ENCODE data around the gene RALB.
"Not testable (repeated sequence)": the region's sequence is repeated elsewhere in the genome, so short reads cannot be mapped to it uniquely, and the experiment has no call there.

The RALB gene

DNA sequence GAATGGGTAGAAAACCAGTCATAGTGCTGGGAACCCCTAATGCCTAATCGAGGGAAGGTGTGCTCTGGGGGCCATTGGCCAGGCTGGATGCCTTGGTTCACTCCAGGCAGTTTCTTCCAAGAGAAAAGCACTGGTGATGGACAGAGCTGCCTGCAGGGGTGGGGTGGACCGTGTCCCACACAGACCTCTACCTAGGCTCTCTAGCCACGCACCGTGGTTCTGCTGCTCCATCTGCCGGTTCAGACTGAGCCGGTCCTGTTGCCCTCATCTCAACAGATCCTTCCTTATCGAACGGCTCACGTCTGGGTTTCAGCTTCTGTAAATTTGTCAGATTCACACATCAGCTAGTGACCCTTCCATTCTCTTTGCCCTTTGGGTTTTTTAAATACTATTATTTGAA, 46.4 kb downstream of the RALB start:
- no peak for DNase-seq

GRCh38 chr2:120299561-120299960, 46.9 kb downstream of the RALB start:
- no peak for DNase-seq

DNA sequence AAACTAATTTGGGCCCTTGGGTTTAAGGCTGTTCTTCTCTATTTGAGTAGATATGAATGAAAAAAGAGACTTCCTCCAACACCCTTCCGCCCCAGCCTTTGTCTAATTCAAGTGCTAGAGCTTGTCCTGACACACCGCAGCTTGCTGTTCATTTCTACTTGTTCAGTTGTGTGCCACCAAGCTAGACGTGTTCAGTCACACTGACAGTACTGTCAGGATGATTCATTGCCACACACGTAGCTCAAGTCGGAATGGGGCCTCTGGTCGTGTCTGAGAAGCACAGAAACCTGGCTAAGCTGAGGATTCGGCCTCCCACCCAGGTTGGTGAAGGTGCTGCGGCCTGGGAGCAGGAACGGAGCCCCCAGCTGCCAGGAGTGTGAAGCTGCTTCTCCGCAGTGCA, 47.7 kb downstream of the RALB start:
- DNase-seq = no peak

GRCh38 chr2:120301284-120301683, 48.6 kb downstream of the RALB start:
- no peak for DNase-seq

- DNase-seq = no peak
Measured at GRCh38 chr2:120302301-120302700, 49.6 kb downstream of the RALB start.

DNA sequence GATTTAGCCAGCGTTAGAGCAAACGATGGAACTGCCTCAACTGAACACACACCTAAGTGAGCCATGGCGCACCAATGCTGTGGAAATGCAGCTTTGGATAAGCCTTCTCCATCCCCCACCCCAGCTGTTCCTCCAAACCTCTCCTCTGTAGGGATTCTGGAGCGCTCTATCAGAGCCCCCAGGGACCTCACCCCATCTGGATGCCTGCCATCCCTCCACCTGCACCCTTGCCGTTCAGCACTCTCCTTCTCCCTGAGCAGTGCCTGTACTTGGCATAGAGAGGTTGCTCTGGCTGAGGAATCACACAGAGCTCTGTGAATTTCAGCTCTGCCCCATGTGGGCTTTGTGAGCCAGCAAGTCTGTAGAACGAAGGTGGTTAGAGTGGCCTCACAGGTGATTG, 50.5 kb downstream of the RALB start:
- DNase-seq = no peak

- no peak for DNase-seq
Measured at GRCh38 chr2:120305296-120305695, 52.6 kb downstream of the RALB start.

DNA sequence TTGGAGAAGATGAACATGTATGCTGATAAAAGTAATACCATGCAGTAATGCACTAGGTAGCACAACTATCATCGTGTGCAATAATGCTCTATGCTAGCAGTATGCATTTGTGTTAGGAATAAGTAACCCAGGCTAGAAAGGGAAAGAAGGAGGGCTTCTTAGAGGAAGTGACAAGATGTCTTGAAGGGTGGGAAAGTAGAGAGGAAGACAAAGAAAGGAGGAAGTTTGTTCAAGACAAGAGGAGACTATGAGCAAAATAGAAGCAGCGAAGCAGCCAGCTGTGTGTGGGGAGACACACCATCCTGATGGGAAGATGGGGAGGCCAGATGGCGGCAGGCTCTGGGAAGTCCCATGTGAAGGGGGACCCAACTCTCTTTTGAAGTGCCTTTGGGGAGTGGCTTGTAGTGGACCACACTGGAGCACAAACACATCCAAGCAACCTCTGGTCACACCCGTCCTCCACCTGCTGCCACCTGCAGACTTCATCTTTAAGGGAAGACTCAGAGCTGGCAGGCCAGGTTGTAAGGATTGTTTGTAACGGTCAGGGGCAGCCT, 53.4 kb downstream of the RALB start:
- DNase-seq = no peak

DNA sequence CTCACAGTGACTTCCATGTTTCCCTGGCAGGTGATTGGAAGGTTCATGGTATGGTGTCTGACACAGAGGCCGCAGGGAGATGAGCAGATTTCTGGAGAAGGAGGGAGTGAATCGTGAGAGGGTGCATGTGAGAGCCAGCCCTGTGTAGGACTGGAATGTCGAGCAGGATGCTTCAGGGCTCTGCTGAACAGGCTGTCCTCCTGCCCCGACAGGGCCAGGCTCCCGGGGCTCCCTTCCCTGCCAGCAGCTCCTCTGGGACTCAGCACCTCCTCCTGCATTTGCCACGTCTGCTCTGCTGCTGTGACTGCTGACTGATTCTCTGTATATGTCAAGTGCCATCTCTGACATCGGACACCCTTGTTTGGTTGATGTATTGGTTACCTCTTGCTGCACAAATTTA, 54.8 kb downstream of the RALB start:
- no peak for DNase-seq

GRCh38 chr2:120308038-120308910, 55.6 kb downstream of the RALB start:
- no peak for DNase-seq

DNA sequence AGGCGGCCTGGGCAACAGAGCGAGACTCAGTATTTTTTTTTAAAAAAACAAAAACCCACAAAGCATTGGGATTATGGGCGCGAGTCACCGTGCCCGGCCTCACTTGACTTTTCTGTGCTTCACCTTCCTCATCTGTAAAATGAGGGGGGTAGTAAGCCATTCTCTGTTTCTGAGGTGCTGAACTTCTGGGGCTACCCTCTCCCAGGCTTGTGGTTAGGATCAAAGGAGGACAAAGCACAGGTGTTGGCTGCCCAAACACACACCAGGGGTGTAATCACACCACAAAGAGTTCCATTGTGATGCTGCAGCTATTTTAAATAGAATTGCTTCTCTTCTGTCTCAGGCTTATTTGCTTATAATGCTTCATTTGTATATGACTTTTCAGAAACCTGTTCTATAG, 57.5 kb downstream of the RALB start:
- no peak for DNase-seq

DNA sequence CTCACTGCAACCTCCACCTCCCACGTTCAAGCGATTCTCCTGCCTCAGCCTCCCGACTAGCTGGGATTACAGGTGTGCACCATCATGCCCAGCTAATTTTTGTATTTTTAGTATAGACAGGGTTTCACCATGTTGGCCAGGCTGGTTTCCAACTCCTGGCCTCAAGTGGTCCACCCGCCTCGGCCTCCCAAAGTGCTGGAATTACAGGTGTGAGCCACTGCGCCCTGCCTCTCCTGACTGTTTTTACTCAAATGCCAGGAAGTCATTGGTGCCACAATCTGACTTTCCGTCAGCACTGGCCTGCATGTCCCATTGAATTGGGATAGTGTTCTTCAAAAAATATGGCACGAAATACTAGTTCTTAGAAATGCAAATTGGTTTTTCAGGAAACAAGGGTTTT, 58.2 kb downstream of the RALB start:
- not testable (repeated sequence) for DNase-seq

DNA sequence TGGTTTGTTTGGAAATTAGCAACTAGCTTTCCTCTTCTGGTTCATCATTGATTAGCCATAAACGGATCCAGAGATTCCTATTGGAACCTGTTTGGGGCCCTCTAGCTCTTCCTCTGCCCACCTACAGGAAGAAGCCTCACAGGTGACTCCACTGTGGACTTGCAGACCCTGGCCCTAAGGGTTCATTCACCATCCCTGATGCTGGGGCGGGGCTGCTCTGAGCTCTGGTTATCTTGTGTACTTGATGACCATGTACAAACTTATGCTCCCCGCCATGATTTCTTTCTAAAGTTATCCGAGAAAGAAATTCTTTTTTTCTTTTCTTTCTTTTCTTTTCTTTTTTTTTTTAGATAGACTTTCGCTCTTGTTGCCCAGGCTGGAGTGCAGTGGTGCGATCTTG, 59.4 kb downstream of the RALB start:
- no peak for DNase-seq

- peak; percentile 72 to 73 for DNase-seq
Measured at GRCh38 chr2:120312860-120313694, 60.4 kb downstream of the RALB start.

- DNase-seq = no peak
Measured at GRCh38 chr2:120313695-120314615, 61.3 kb downstream of the RALB start.

DNA sequence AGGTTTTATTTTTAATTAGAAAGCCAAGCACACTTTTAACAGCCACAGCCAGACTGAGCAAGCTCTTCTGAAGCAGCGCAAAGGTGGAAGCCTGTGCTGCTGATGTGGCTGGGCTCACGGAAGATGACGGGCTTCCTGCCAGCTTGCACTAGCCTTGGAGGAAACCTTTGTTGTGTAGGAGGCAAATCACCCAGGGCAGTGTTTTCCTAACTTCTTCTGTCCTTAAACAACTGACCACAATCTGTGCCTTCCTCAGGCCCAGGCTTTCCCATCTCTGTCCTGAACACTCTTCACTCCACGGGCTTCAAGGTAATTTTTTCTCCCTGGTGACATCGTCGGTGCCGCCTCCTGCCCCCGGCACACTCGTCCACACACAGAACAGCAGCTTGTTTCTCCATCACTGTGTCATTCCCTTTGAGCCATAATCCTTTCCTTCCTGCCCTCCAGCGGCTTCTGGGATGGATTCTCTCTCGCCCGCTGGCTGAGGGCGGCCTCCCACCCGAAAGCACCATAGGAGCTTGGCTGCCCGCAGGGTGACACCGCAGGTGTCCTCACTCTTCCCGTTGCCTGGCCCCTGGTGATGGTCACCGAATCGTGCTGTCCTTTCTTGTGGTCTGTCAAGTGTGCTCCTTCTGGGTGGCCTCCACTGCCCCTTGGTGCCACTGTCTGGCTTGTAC, 62.2 kb downstream of the RALB start:
- peak; percentile 5 to 22 for DNase-seq

DNA sequence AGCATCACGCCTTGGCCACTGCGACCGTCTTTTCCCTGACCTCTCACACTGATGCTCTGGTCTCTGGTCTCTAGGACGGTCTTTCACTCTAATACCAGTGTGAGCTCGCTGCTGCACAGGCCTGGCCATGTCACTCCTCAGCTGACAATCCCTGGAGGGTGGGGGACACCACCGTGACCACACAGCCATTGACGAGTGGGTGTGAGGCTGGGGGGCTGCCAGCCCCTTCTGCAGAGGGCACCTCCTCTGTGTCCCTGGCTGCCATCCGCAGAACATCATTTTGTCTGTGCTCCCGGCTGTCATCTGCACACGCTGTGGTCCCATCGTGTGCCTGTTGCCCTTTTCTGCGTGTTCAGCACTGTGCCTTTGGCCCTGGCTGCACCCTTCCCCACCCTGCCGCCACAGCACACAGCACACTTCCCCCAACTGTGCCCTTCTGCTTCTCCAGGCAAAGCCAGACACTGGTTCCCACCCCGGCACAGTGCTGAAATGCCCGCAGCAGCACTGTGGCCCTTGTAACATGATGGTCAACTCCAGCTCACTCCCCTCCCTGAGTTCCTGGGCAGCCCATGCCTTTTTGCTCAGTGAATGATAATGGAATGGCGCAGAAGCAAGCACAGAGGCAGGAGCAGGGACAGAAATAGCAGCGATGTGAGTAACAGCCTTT, 62.8 kb downstream of the RALB start:
- DNase-seq = no peak

GRCh38 chr2:120316071-120316470, 63.4 kb downstream of the RALB start:
- DNase-seq = no peak

- DNase-seq = no peak
Measured at GRCh38 chr2:120316528-120317179, 64.0 kb downstream of the RALB start.

- no peak for DNase-seq
Measured at GRCh38 chr2:120317180-120317533, 64.5 kb downstream of the RALB start.

- DNase-seq = no peak
Measured at GRCh38 chr2:120317916-120318315, 65.3 kb downstream of the RALB start.
